ENCODE measurements around the gene VCAN. TPM values are rescaled to one million over a fixed set of nuclear protein-coding genes. Genes with fewer than 3 reads are reported as not detected.

The VCAN gene
- total and polyA plus RNA-seq, 2 experiments from 2014 or later = 133 to 404 TPM

DNA sequence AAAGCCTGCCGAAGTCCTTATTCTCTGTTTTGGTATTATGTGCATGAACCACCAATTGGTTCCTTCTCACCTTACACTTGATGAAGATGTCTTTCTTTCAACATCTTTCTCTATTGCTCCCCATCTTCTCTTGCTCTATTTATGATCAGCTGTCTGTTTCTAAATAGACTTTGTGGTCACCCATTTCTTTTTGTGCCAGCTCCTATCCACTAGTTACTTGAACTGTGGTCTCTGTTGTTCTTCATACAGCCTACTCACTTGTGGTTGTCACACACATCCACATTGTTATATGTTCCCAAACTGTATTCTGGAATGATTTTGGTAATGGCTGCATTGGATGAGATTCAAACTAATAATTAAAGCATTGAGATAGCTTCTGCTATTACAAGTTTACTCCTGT, 11.4 kb downstream of the VCAN start:
- no peak overlapping the region for H3K4me2 ChIP-seq
- no peaks in the 10 kb centered on the region for H3F3A ChIP-seq (replicated peaks; ENCODE audit: low read depth)
- H4K20me1 ChIP-seq (replicated peaks; ENCODE audit: insufficient read depth) = no peaks in the 10 kb centered on the region
- H3K4me1 ChIP-seq (ENCODE audit: insufficient read depth) = peaks cover 20% of the 10 kb centered on the region; the same call in 1 of the 2 replicates
- H3K4me3 ChIP-seq = no peak overlapping the region
- H3K27ac ChIP-seq (ENCODE audit: low read depth) = no peak overlapping the region
- no peak for TF ChIP-seq JUNB (IDR thresholded peaks at IDR 0.05; ENCODE audit: unreplicated experiment)
- TF ChIP-seq, protein P1, sequence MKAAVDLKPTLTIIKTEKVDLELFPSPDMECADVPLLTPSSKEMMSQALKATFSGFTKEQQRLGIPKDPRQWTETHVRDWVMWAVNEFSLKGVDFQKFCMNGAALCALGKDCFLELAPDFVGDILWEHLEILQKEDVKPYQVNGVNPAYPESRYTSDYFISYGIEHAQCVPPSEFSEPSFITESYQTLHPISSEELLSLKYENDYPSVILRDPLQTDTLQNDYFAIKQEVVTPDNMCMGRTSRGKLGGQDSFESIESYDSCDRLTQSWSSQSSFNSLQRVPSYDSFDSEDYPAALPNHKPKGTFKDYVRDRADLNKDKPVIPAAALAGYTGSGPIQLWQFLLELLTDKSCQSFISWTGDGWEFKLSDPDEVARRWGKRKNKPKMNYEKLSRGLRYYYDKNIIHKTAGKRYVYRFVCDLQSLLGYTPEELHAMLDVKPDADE (IDR thresholded peaks at IDR 0.05) = no peak
- TF ChIP-seq, protein P2, sequence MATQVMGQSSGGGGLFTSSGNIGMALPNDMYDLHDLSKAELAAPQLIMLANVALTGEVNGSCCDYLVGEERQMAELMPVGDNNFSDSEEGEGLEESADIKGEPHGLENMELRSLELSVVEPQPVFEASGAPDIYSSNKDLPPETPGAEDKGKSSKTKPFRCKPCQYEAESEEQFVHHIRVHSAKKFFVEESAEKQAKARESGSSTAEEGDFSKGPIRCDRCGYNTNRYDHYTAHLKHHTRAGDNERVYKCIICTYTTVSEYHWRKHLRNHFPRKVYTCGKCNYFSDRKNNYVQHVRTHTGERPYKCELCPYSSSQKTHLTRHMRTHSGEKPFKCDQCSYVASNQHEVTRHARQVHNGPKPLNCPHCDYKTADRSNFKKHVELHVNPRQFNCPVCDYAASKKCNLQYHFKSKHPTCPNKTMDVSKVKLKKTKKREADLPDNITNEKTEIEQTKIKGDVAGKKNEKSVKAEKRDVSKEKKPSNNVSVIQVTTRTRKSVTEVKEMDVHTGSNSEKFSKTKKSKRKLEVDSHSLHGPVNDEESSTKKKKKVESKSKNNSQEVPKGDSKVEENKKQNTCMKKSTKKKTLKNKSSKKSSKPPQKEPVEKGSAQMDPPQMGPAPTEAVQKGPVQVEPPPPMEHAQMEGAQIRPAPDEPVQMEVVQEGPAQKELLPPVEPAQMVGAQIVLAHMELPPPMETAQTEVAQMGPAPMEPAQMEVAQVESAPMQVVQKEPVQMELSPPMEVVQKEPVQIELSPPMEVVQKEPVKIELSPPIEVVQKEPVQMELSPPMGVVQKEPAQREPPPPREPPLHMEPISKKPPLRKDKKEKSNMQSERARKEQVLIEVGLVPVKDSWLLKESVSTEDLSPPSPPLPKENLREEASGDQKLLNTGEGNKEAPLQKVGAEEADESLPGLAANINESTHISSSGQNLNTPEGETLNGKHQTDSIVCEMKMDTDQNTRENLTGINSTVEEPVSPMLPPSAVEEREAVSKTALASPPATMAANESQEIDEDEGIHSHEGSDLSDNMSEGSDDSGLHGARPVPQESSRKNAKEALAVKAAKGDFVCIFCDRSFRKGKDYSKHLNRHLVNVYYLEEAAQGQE (IDR thresholded peaks at IDR 0.05; ENCODE audit: unreplicated experiment) = no peak
- 0 out of 2 replicates have a peak, but pooled peaks cover 5% of the 10 kb centered on the region for H3K9me2 ChIP-seq (ENCODE audit: insufficient read depth)
- no peak overlapping the region for H2AFZ ChIP-seq
- Mint-ChIP-seq H3K4me1 (peaks cover 29% of the 10 kb centered on the region), H3K36me3 (ENCODE audit: low read depth) (peaks cover 67% of the 10 kb centered on the region), H3K9me3 (no peaks in the 10 kb centered on the region), H3K27me3 (ENCODE audit: insufficient read depth, low read depth, poor library complexity) (no peaks in the 10 kb centered on the region), H3K4me3 (no peak overlapping the region), H3K27ac (no peak overlapping the region)
- DNase-seq (ENCODE audit: low spot score) = no peak
- no peak for ATAC-seq
- no peaks in the 10 kb centered on the region for H3K27me3 ChIP-seq (ENCODE audit: insufficient read depth)
- H3K79me2 ChIP-seq (replicated peaks; ENCODE audit: insufficient read depth) = peaks cover 99% of the 10 kb centered on the region
- peaks cover 20% of the 10 kb centered on the region; the same call in 1 of the 2 replicates for H3K36me3 ChIP-seq (ENCODE audit: insufficient read depth)

DNA sequence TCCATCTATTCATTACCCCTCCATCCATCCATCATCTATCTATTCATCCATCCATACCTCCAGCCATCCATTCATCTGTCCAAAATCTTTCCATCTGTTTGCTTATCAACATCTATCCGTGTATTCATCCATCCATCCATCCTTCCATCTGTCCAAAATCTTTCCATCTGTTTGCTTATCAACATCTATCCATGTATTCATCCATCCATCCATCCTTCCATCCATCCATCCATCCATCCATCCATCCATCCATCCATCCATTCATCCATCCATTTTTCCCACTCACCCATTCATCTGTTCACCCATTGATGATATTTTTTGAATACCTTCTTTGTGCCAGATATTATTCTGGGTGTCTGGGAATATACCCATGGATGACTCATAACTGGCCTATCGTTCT, 12.8 kb downstream of the VCAN start:
- Histone ChIP-seq H3K9me2 (ENCODE audit: insufficient read depth) (0 out of 2 replicates have a peak, but pooled peaks cover 5% of the 10 kb centered on the region), H4K20me1 (replicated peaks; ENCODE audit: insufficient read depth) (no peaks in the 10 kb centered on the region), H3K4me1 (ENCODE audit: insufficient read depth) (peaks cover 18% of the 10 kb centered on the region; the same call in 1 of the 2 replicates), H3F3A (replicated peaks; ENCODE audit: low read depth) (no peaks in the 10 kb centered on the region), H3K27ac (ENCODE audit: low read depth) (no peak overlapping the region), H3K36me3 (ENCODE audit: insufficient read depth) (peaks cover 20% of the 10 kb centered on the region; the same call in 1 of the 2 replicates), H3K79me2 (replicated peaks; ENCODE audit: insufficient read depth) (peaks cover 98% of the 10 kb centered on the region), H2AFZ (no peak overlapping the region), H3K4me2 (no peak overlapping the region), H3K4me3 (no peak overlapping the region), H3K27me3 (ENCODE audit: insufficient read depth) (no peaks in the 10 kb centered on the region)
- DNase-seq (ENCODE audit: low spot score) (no peak), ATAC-seq (no peak)
- H3K27me3 Mint-ChIP-seq (ENCODE audit: insufficient read depth, low read depth, poor library complexity) = no peaks in the 10 kb centered on the region
- no peak overlapping the region for H3K4me3 Mint-ChIP-seq
- H3K27ac Mint-ChIP-seq = no peak overlapping the region
- peaks cover 59% of the 10 kb centered on the region for H3K36me3 Mint-ChIP-seq (ENCODE audit: low read depth)
- H3K9me3 Mint-ChIP-seq = no peaks in the 10 kb centered on the region
- peaks cover 26% of the 10 kb centered on the region for H3K4me1 Mint-ChIP-seq
- TF ChIP-seq, protein P2 (IDR thresholded peaks at IDR 0.05; ENCODE audit: unreplicated experiment) = no peak
- TF ChIP-seq NANOG (IDR thresholded peaks at IDR 0.05; ENCODE audit: borderline replicate concordance) (no peak), ZNF114 (CRISPR knock-in tag; IDR thresholded peaks at IDR 0.05) (no peak), STAT1 (IDR thresholded peaks at IDR 0.05; ENCODE audit: unreplicated experiment) (no peak), POLR2AphosphoS5 (IDR thresholded peaks at IDR 0.05; ENCODE audit: low read depth) (no peak), JUNB (IDR thresholded peaks at IDR 0.05; ENCODE audit: unreplicated experiment) (no peak), CREB1 (CRISPR knock-in tag; IDR thresholded peaks at IDR 0.05; ENCODE audit: low read depth) (no peak), EZH2 (IDR thresholded peaks at IDR 0.05; ENCODE audit: low read depth, unreplicated experiment) (no peak), ZNF331 (CRISPR knock-in tag; IDR thresholded peaks at IDR 0.05; ENCODE audit: low read depth) (no peak)
- TF ChIP-seq, protein P1 (IDR thresholded peaks at IDR 0.05) = no peak
- TF ChIP-seq, protein P3, sequence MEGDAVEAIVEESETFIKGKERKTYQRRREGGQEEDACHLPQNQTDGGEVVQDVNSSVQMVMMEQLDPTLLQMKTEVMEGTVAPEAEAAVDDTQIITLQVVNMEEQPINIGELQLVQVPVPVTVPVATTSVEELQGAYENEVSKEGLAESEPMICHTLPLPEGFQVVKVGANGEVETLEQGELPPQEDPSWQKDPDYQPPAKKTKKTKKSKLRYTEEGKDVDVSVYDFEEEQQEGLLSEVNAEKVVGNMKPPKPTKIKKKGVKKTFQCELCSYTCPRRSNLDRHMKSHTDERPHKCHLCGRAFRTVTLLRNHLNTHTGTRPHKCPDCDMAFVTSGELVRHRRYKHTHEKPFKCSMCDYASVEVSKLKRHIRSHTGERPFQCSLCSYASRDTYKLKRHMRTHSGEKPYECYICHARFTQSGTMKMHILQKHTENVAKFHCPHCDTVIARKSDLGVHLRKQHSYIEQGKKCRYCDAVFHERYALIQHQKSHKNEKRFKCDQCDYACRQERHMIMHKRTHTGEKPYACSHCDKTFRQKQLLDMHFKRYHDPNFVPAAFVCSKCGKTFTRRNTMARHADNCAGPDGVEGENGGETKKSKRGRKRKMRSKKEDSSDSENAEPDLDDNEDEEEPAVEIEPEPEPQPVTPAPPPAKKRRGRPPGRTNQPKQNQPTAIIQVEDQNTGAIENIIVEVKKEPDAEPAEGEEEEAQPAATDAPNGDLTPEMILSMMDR (conservative IDR thresholded peaks at IDR 0.05; ENCODE audit: low read depth in 2 of 2) = no peak

All from GM23338 (cell line).